PC-3 (cell line): ENCODE results near the gene PIEZO1. TPM values are rescaled to one million over a fixed set of nuclear protein-coding genes. Genes with fewer than 3 reads are reported as not detected.
A peak's percentile ranks its signal among the peaks of the same experiment; 100 is the strongest.

Experiments
- ATAC-seq: fragments of 200-7000 bp; cut with Tn5 transposase; 2 replicates; pipeline ENCODE4 v1.9.1; 2020; ENCODE audit warnings: mild to moderate bottlenecking, moderate library complexity
- BruUV-seq: library from RNA; stranded (reverse); fragments of 400-500 nt; replicated peaks from 2 replicates; lab custom pipeline; 2021; lab: Mats Ljungman, UMichigan
- CTCF ChIA-PET: fragments of 300-600 bp; sonication (Branson Sonifier 250); formaldehyde crosslinking; loops from one replicate; lab custom pipeline; 2022; ENCODE audit warnings: antibody characterized with exemption; lab: Charles Lee
- POLR2A ChIA-PET: fragments of 300-600 bp; sonication (Branson Sonifier 250); formaldehyde crosslinking; loops from one replicate; lab custom pipeline; 2022; ENCODE audit warnings: antibody characterized with exemption; ENCODE audit not compliant: unreplicated experiment; lab: Charles Lee
- DNase-seq: peaks from one replicate; pipeline ENCODE4 v3.0.0-alpha.2; 2015
- H2AFZ ChIP-seq: fragments of 300-600 bp; sonication (generic); 2 replicates; pipeline ENCODE4 v1.6.0; 2016; ENCODE audit warnings: antibody characterized with exemption, low read length
- H3F3A ChIP-seq: fragments of 300-600 bp; sonication (generic); one replicate; pipeline ENCODE4 v1.6.0; 2017; ENCODE audit warnings: antibody characterized with exemption, low read length, control low read depth, mild to moderate bottlenecking; ENCODE audit not compliant: unreplicated experiment
- H3K27ac ChIP-seq: fragments of 300-600 bp; sonication (generic); 2 replicates; pipeline ENCODE4 v1.5.1; 2016; ENCODE audit warnings: mild to moderate bottlenecking, low read length
- H3K27me3 ChIP-seq: fragments of 300-600 bp; sonication (generic); 2 replicates; pipeline ENCODE4 v1.6.1; 2016; ENCODE audit warnings: low read length, mixed read lengths
- H3K36me3 ChIP-seq: fragments of 300-600 bp; sonication (generic); 2 replicates; pipeline ENCODE4 v1.6.1; 2016; ENCODE audit warnings: low read depth, mixed run types, low read length, mixed read lengths
- H3K4me1 ChIP-seq: fragments of 300-600 bp; sonication (generic); 2 replicates; pipeline ENCODE4 v1.5.1; 2016; ENCODE audit warnings: low read length; ENCODE audit not compliant: insufficient read depth
- H3K4me2 ChIP-seq: fragments of 300-600 bp; sonication (generic); 2 replicates; pipeline ENCODE4 v1.6.0; 2016; ENCODE audit warnings: low read length
- H3K4me3 ChIP-seq: fragments of 300-600 bp; sonication (generic); 2 replicates; pipeline ENCODE4 v1.5.1; 2016; ENCODE audit warnings: mild to moderate bottlenecking, low read length, mixed read lengths
- H3K79me2 ChIP-seq: fragments of 300-600 bp; sonication (generic); 2 replicates; pipeline ENCODE4 v1.6.1; 2017; ENCODE audit warnings: low read length, mixed read lengths
- H3K9ac ChIP-seq: fragments of 300-600 bp; sonication (generic); 2 replicates; pipeline ENCODE4 v1.6.0; 2016; ENCODE audit warnings: mild to moderate bottlenecking, low read length
- H3K9me2 ChIP-seq: fragments of 300-600 bp; sonication (generic); replicated peaks from 2 replicates; pipeline ENCODE4 v1.6.1; 2016; ENCODE audit warnings: mixed run types, low read length, mixed read lengths
- H3K9me3 ChIP-seq: fragments of 300-600 bp; sonication (generic); 2 replicates; pipeline ENCODE4 v1.6.1; 2016; ENCODE audit warnings: low read length, mixed read lengths
- H4K20me1 ChIP-seq: fragments of 300-600 bp; sonication (generic); 2 replicates; pipeline ENCODE4 v1.6.1; 2016; ENCODE audit warnings: low read length, mixed read lengths
- CTCF ChIP-seq: fragments of 300-600 bp; sonication (generic); conservative IDR thresholded peaks from 2 replicates; pipeline ENCODE4 v1.5.1; 2017; ENCODE audit warnings: antibody characterized with exemption, low read depth, mild to moderate bottlenecking, low read length
- EZH2 ChIP-seq: fragments of 300-600 bp; sonication (generic); IDR thresholded peaks from one replicate; pipeline ENCODE4 v1.6.1; 2017; ENCODE audit warnings: antibody characterized with exemption, mild to moderate bottlenecking, low read length; ENCODE audit not compliant: unreplicated experiment
- EZH2phosphoT487 ChIP-seq: fragments of 300-600 bp; sonication (generic); IDR thresholded peaks from 2 replicates; pipeline ENCODE4 v1.6.1; 2018; ENCODE audit warnings: mild to moderate bottlenecking, antibody characterized with exemption, low read length, borderline replicate concordance
- intact Hi-C: fragments of 100-400 bp; cut with micrococcal nuclease; formaldehyde crosslinking; loops from 2 replicates; pipeline ENCODE4 v1.9.0; 2023
- total RNA-seq: library from RNA; depleted of rRNA; stranded (reverse); fragments of >200 nt; gene quantifications from 2 replicates; pipeline ENCODE4 v1.2.3, GENCODE V29; 2014

PIEZO1 gene
- total RNA-seq, 1 experiment from 2014 or later: 180 TPM

GRCh38 chr16:88699180-88699579, 85.8 kb downstream of the PIEZO1 start:
- intact Hi-C loops: no loop called here
- Histone ChIP-seq H3K36me3 (no peaks in the 10 kb centered on the region), H3F3A (no peaks in the 10 kb centered on the region), H3K9me2 (no peaks in the 10 kb centered on the region), H3K9me3 (no peaks in the 10 kb centered on the region), H3K79me2 (no peaks in the 10 kb centered on the region; the same call in 1 of the 2 replicates), H2AFZ (no peak overlapping the region), H3K4me2 (no peak overlapping the region), H4K20me1 (no peaks in the 10 kb centered on the region), H3K4me1 (peaks cover 11% of the 10 kb centered on the region), H3K9ac (no peak overlapping the region), H3K27me3 (no peaks in the 10 kb centered on the region), H3K4me3 (no peak overlapping the region), H3K27ac (no peak overlapping the region)
- BruUV-seq: no TSS peak
- CTCF ChIA-PET: no interaction called here
- ATAC-seq (no peak), DNase-seq (no peak)
- POLR2A ChIA-PET: no interaction called here
- TF ChIP-seq CTCF (no peak), EZH2 (no peak), EZH2phosphoT487 (no peak)

- Histone ChIP-seq H3K9ac (no peak overlapping the region), H3K4me3 (no peak overlapping the region), H3K27me3 (no peaks in the 10 kb centered on the region), H3K27ac (no peak overlapping the region), H3K79me2 (no peaks in the 10 kb centered on the region), H3K9me2 (no peaks in the 10 kb centered on the region), H4K20me1 (no peaks in the 10 kb centered on the region), H3K36me3 (no peaks in the 10 kb centered on the region), H3K4me2 (no peak overlapping the region), H3K9me3 (no peaks in the 10 kb centered on the region), H2AFZ (no peak overlapping the region), H3F3A (no peaks in the 10 kb centered on the region), H3K4me1 (peaks cover 11% of the 10 kb centered on the region)
- ChIA-PET CTCF (no interaction called here), POLR2A (no interaction called here)
- TF ChIP-seq EZH2phosphoT487 (no peak), CTCF (no peak), EZH2 (no peak)
- no peak for ATAC-seq
- intact Hi-C loops: no loop called here
- no TSS peak for BruUV-seq
- DNase-seq: no peak
Observed at GRCh38 chr16:88698646-88699045, 86.4 kb downstream of the PIEZO1 start.

- H3K9me3 ChIP-seq: no peaks in the 10 kb centered on the region
- no peak for DNase-seq
- no peak overlapping the region for H3K9ac ChIP-seq
- no peaks in the 10 kb centered on the region for H4K20me1 ChIP-seq
- no peaks in the 10 kb centered on the region for H3K36me3 ChIP-seq
- intact Hi-C loops: no loop called here
- H3K9me2 ChIP-seq: no peaks in the 10 kb centered on the region
- no peak for TF ChIP-seq EZH2
- peak; percentile 52 for TF ChIP-seq CTCF
- TF ChIP-seq EZH2phosphoT487: no peak
- H3K4me1 ChIP-seq: peaks cover 11% of the 10 kb centered on the region
- H2AFZ ChIP-seq: no peak overlapping the region
- BruUV-seq: no TSS peak
- H3K27me3 ChIP-seq: no peaks in the 10 kb centered on the region
- no peaks in the 10 kb centered on the region for H3K79me2 ChIP-seq
- no peak overlapping the region for H3K4me3 ChIP-seq
- H3K4me2 ChIP-seq: no peak overlapping the region
- CTCF ChIA-PET: no interaction called here
- POLR2A ChIA-PET: no interaction called here
- no peaks in the 10 kb centered on the region for H3F3A ChIP-seq
- ATAC-seq: no peak
- H3K27ac ChIP-seq: no peak overlapping the region
Observed at GRCh38 chr16:88697831-88698615, 87.0 kb downstream of the PIEZO1 start.
